ENCODE measurements around the gene HDHD3.

DNA sequence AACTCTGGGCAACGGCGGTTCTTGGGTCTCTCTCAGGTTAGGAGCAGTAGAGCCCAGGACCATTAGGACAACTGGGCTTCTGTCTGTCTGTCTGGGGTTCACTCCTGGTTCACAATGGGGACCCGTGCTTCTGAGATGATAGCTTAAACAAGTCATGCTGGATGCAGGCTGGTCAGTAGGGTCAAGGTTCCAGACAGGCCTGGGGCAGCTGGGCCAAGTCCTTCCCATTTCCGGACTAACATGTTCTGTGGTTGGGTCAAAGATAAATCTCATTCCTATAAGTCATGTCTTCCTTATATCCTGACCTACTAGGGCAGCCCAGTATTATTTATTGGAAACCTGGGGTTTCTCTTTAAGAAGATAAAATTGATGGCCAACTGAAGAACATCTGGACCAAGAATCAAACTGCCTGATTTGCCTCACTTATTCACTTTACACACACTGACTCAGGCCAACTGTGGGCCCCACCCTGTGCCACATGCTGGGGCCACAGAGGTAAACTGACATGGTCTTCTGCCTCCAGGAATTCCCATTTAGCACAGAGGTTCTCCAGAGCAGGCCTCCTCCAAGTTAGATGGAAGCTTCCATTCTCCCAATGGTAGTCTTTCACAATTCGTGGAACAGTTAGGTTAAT is 8.3 kb downstream of the HDHD3 start:
- TF ChIP-seq, protein P1, sequence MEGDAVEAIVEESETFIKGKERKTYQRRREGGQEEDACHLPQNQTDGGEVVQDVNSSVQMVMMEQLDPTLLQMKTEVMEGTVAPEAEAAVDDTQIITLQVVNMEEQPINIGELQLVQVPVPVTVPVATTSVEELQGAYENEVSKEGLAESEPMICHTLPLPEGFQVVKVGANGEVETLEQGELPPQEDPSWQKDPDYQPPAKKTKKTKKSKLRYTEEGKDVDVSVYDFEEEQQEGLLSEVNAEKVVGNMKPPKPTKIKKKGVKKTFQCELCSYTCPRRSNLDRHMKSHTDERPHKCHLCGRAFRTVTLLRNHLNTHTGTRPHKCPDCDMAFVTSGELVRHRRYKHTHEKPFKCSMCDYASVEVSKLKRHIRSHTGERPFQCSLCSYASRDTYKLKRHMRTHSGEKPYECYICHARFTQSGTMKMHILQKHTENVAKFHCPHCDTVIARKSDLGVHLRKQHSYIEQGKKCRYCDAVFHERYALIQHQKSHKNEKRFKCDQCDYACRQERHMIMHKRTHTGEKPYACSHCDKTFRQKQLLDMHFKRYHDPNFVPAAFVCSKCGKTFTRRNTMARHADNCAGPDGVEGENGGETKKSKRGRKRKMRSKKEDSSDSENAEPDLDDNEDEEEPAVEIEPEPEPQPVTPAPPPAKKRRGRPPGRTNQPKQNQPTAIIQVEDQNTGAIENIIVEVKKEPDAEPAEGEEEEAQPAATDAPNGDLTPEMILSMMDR (IDR thresholded peaks at IDR 0.05) = no peak
- TF ChIP-seq POLR2AphosphoS5 (IDR thresholded peaks at IDR 0.05) = no peak
- no peak for TF ChIP-seq POLR2A (IDR thresholded peaks at IDR 0.05)
- no peak for TF ChIP-seq EP300 (IDR thresholded peaks at IDR 0.05)
